Measurements from ENCODE around the gene RYR3.

RYR3 gene

GRCh38 chr15:33844597-33844996 is 533.8 kb downstream of the RYR3 start:
- Histone ChIP-seq H3K9me3 (ENCODE audit: control insufficient read depth, low read length) (no peaks in the 10 kb centered on the region), H3K36me3 (ENCODE audit: control insufficient read depth, insufficient read depth, low read length) (no peaks in the 10 kb centered on the region), H3K4me1 (ENCODE audit: control insufficient read depth, insufficient read depth, low read length) (no peaks in the 10 kb centered on the region), H3K4me3 (ENCODE audit: low read length) (no peak overlapping the region), H3K27me3 (ENCODE audit: control insufficient read depth, insufficient read depth, low read length) (no peaks in the 10 kb centered on the region), H3K9ac (ENCODE audit: low read length) (no peak overlapping the region)

- Histone ChIP-seq H3K4me1 (ENCODE audit: control insufficient read depth, insufficient read depth, low read length) (no peaks in the 10 kb centered on the region), H3K4me3 (ENCODE audit: low read length) (no peak overlapping the region), H3K27me3 (ENCODE audit: control insufficient read depth, insufficient read depth, low read length) (no peaks in the 10 kb centered on the region), H3K9me3 (ENCODE audit: control insufficient read depth, low read length) (no peaks in the 10 kb centered on the region), H3K9ac (ENCODE audit: low read length) (no peak overlapping the region), H3K36me3 (ENCODE audit: control insufficient read depth, insufficient read depth, low read length) (no peaks in the 10 kb centered on the region)
Observed at GRCh38 chr15:33846142-33846541, 535.4 kb downstream of the RYR3 start.

- H3K4me3 ChIP-seq (ENCODE audit: low read length) = no peak overlapping the region
- no peaks in the 10 kb centered on the region for H3K27me3 ChIP-seq (ENCODE audit: control insufficient read depth, insufficient read depth, low read length)
- H3K9me3 ChIP-seq (ENCODE audit: control insufficient read depth, low read length) = no peaks in the 10 kb centered on the region
Observed at GRCh38 chr15:33846862-33847261, 536.1 kb downstream of the RYR3 start.

GRCh38 chr15:33848011-33848410 is 537.2 kb downstream of the RYR3 start:
- peaks cover 5% of the 10 kb centered on the region for H3K4me1 ChIP-seq (ENCODE audit: control insufficient read depth, insufficient read depth, low read length)

More at GRCh38 chr15:33846862-33847261, 536.1 kb downstream of the RYR3 start:
- no peaks in the 10 kb centered on the region for H3K4me1 ChIP-seq (ENCODE audit: control insufficient read depth, insufficient read depth, low read length)
- H3K36me3 ChIP-seq (ENCODE audit: control insufficient read depth, insufficient read depth, low read length) = no peaks in the 10 kb centered on the region
- no peak overlapping the region for H3K9ac ChIP-seq (ENCODE audit: low read length)

GRCh38 chr15:33851079-33851478 is 540.3 kb downstream of the RYR3 start:
- Histone ChIP-seq H3K36me3 (ENCODE audit: control insufficient read depth, insufficient read depth, low read length) (no peaks in the 10 kb centered on the region), H3K27me3 (ENCODE audit: control insufficient read depth, insufficient read depth, low read length) (no peaks in the 10 kb centered on the region), H3K4me1 (ENCODE audit: control insufficient read depth, insufficient read depth, low read length) (peaks cover 5% of the 10 kb centered on the region), H3K9me3 (ENCODE audit: control insufficient read depth, low read length) (no peaks in the 10 kb centered on the region), H3K4me3 (ENCODE audit: low read length) (no peak overlapping the region), H3K9ac (ENCODE audit: low read length) (no peak overlapping the region)

More at GRCh38 chr15:33848011-33848410, 537.2 kb downstream of the RYR3 start:
- Histone ChIP-seq H3K27me3 (ENCODE audit: control insufficient read depth, insufficient read depth, low read length) (no peaks in the 10 kb centered on the region), H3K9me3 (ENCODE audit: control insufficient read depth, low read length) (no peaks in the 10 kb centered on the region), H3K36me3 (ENCODE audit: control insufficient read depth, insufficient read depth, low read length) (no peaks in the 10 kb centered on the region), H3K4me3 (ENCODE audit: low read length) (no peak overlapping the region), H3K9ac (ENCODE audit: low read length) (no peak overlapping the region)

GRCh38 chr15:33852094-33852493 is 541.3 kb downstream of the RYR3 start:
- Histone ChIP-seq H3K9me3 (ENCODE audit: control insufficient read depth, low read length) (no peaks in the 10 kb centered on the region), H3K4me1 (ENCODE audit: control insufficient read depth, insufficient read depth, low read length) (peaks cover 5% of the 10 kb centered on the region), H3K4me3 (ENCODE audit: low read length) (no peak overlapping the region), H3K36me3 (ENCODE audit: control insufficient read depth, insufficient read depth, low read length) (no peaks in the 10 kb centered on the region), H3K27me3 (ENCODE audit: control insufficient read depth, insufficient read depth, low read length) (no peaks in the 10 kb centered on the region), H3K9ac (ENCODE audit: low read length) (no peak overlapping the region)

GRCh38 chr15:33852570-33852969 is 541.8 kb downstream of the RYR3 start:
- Histone ChIP-seq H3K4me1 (ENCODE audit: control insufficient read depth, insufficient read depth, low read length) (peaks cover 5% of the 10 kb centered on the region), H3K9ac (ENCODE audit: low read length) (no peak overlapping the region), H3K4me3 (ENCODE audit: low read length) (no peak overlapping the region), H3K9me3 (ENCODE audit: control insufficient read depth, low read length) (no peaks in the 10 kb centered on the region), H3K27me3 (ENCODE audit: control insufficient read depth, insufficient read depth, low read length) (no peaks in the 10 kb centered on the region), H3K36me3 (ENCODE audit: control insufficient read depth, insufficient read depth, low read length) (no peaks in the 10 kb centered on the region)

GRCh38 chr15:33857726-33858125 is 547.0 kb downstream of the RYR3 start:
- no peaks in the 10 kb centered on the region for H3K27me3 ChIP-seq (ENCODE audit: control insufficient read depth, insufficient read depth, low read length)
- H3K4me1 ChIP-seq (ENCODE audit: control insufficient read depth, insufficient read depth, low read length) = no peaks in the 10 kb centered on the region
- no peak overlapping the region for H3K9ac ChIP-seq (ENCODE audit: low read length)
- H3K36me3 ChIP-seq (ENCODE audit: control insufficient read depth, insufficient read depth, low read length) = no peaks in the 10 kb centered on the region
- H3K4me3 ChIP-seq (ENCODE audit: low read length) = no peak overlapping the region
- no peaks in the 10 kb centered on the region for H3K9me3 ChIP-seq (ENCODE audit: control insufficient read depth, low read length)

GRCh38 chr15:33858836-33859235 is 548.1 kb downstream of the RYR3 start:
- Histone ChIP-seq H3K27me3 (ENCODE audit: control insufficient read depth, insufficient read depth, low read length) (no peaks in the 10 kb centered on the region), H3K36me3 (ENCODE audit: control insufficient read depth, insufficient read depth, low read length) (no peaks in the 10 kb centered on the region), H3K9me3 (ENCODE audit: control insufficient read depth, low read length) (no peaks in the 10 kb centered on the region), H3K9ac (ENCODE audit: low read length) (no peak overlapping the region), H3K4me1 (ENCODE audit: control insufficient read depth, insufficient read depth, low read length) (no peaks in the 10 kb centered on the region), H3K4me3 (ENCODE audit: low read length) (no peak overlapping the region)

GRCh38 chr15:33859992-33860545 is 549.3 kb downstream of the RYR3 start:
- Histone ChIP-seq H3K9me3 (ENCODE audit: control insufficient read depth, low read length) (no peaks in the 10 kb centered on the region), H3K27me3 (ENCODE audit: control insufficient read depth, insufficient read depth, low read length) (no peaks in the 10 kb centered on the region), H3K4me3 (ENCODE audit: low read length) (no peak overlapping the region), H3K9ac (ENCODE audit: low read length) (no peak overlapping the region), H3K36me3 (ENCODE audit: control insufficient read depth, insufficient read depth, low read length) (no peaks in the 10 kb centered on the region), H3K4me1 (ENCODE audit: control insufficient read depth, insufficient read depth, low read length) (no peaks in the 10 kb centered on the region)

- H3K9me3 ChIP-seq (ENCODE audit: control insufficient read depth, low read length) = no peaks in the 10 kb centered on the region
- H3K27me3 ChIP-seq (ENCODE audit: control insufficient read depth, insufficient read depth, low read length) = no peaks in the 10 kb centered on the region
- no peaks in the 10 kb centered on the region for H3K4me1 ChIP-seq (ENCODE audit: control insufficient read depth, insufficient read depth, low read length)
- H3K4me3 ChIP-seq (ENCODE audit: low read length) = no peak overlapping the region
- H3K9ac ChIP-seq (ENCODE audit: low read length) = no peak overlapping the region
- H3K36me3 ChIP-seq (ENCODE audit: control insufficient read depth, insufficient read depth, low read length) = no peaks in the 10 kb centered on the region
Observed at GRCh38 chr15:33860754-33861153, 550.0 kb downstream of the RYR3 start.

GRCh38 chr15:33864360-33865075 is 553.8 kb downstream of the RYR3 start:
- Histone ChIP-seq H3K9ac (ENCODE audit: low read length) (no peak overlapping the region), H3K4me3 (ENCODE audit: low read length) (no peak overlapping the region), H3K27me3 (ENCODE audit: control insufficient read depth, insufficient read depth, low read length) (no peaks in the 10 kb centered on the region), H3K4me1 (ENCODE audit: control insufficient read depth, insufficient read depth, low read length) (no peaks in the 10 kb centered on the region), H3K36me3 (ENCODE audit: control insufficient read depth, insufficient read depth, low read length) (no peaks in the 10 kb centered on the region), H3K9me3 (ENCODE audit: control insufficient read depth, low read length) (no peaks in the 10 kb centered on the region)
